K562 (cell line): ENCODE measurements around the gene SPIRE1. TPM values are rescaled to one million over a fixed set of nuclear protein-coding genes. Genes with fewer than 3 reads are reported as not detected.

ENCODE experiments used
- ATAC-seq: fragments of 200-7000 bp; cut with Tn5 transposase; 3 replicates; pipeline ENCODE4 v1.9.1; 2020; ENCODE audit warnings: moderate library complexity
- BruUV-seq: library from RNA; stranded (reverse); fragments of 400-500 nt; replicated peaks from 2 replicates; lab custom pipeline; 2021; lab: Mats Ljungman, UMichigan
- CTCF ChIA-PET: fragments of 300-600 bp; formaldehyde crosslinking; extraction: SDS; loops from one replicate; lab custom pipeline; 2021; ENCODE audit warnings: low intra/inter-chr PET ratio; lab: Yijun Ruan, JAX
- POLR2A ChIA-PET: fragments of 300-600, 350-650 bp; sonication (Branson Sonifier 250); formaldehyde crosslinking; extraction: SDS; loops from one replicate; lab custom pipeline; 2021; ENCODE audit warnings: antibody characterized with exemption, inconsistent platforms; lab: Yijun Ruan, JAX
- DNase-seq, 4 experiments: peaks; one replicate each; pipeline versions ENCODE4 v3.0.0 to v3.0.0-alpha.2; 2011 to 2018; ENCODE audit warnings: low spot score in 3 of 4, mixed read lengths in 3 of 4; ENCODE audit errors: extremely low read depth in 1 of 4
- FAIRE-seq: peaks from 2 replicates; lab custom pipeline; 2011; peaks lifted over from hg19 to GRCh38; lab: Jason Lieb, UNC
- H2AFZ ChIP-seq: 2 replicates; pipeline ENCODE4 v1.6.0; 2011; ENCODE audit warnings: low read depth, low read length, control low read depth, inconsistent platforms
- H3K27ac ChIP-seq: fragments of 200-600 bp; 3 replicates; pipeline ENCODE4 v1.8.0; 2011; ENCODE audit warnings: low read depth, mild to moderate bottlenecking, control low read depth, inconsistent platforms, low read length, moderate library complexity, mixed read lengths; ENCODE audit errors: extremely low read depth
- H3K27me3 ChIP-seq, 2 experiments: fragments of 300-600 bp in 1 of 2; 2 replicates in 1 of 2; 3 replicates in 1 of 2; pipeline versions ENCODE4 v1.6.0 to v1.8.0; 2011; ENCODE audit warnings: inconsistent platforms in 2 of 2, low read length in 2 of 2, mild to moderate bottlenecking in 1 of 2, mixed read lengths in 1 of 2, moderate library complexity in 1 of 2; ENCODE audit not compliant: control insufficient read depth in 2 of 2, insufficient read depth in 2 of 2
- H3K36me3 ChIP-seq: fragments of 300-600 bp; 3 replicates; pipeline ENCODE4 v1.8.0; 2011; ENCODE audit warnings: mild to moderate bottlenecking, low read length, inconsistent platforms; ENCODE audit not compliant: control insufficient read depth, insufficient read depth
- H3K4me1 ChIP-seq, 2 experiments: fragments of 200-600 bp in 1 of 2; replicated peaks in 1 of 2; 2 replicates in 1 of 2; 3 replicates in 1 of 2; pipeline versions ENCODE4 v1.5.1 to v1.8.0; 2011; ENCODE audit warnings: inconsistent platforms in 2 of 2, low read length in 2 of 2, mild to moderate bottlenecking in 1 of 2, mixed read lengths in 1 of 2, moderate library complexity in 1 of 2; ENCODE audit not compliant: control insufficient read depth in 2 of 2, insufficient read depth in 2 of 2
- H3K4me2 ChIP-seq: 2 replicates; pipeline ENCODE4 v1.6.1; 2011; ENCODE audit warnings: low read length, control low read depth, inconsistent platforms, mixed read lengths; ENCODE audit not compliant: insufficient read depth
- H3K4me3 ChIP-seq: fragments of 200-600 bp; sonication (generic), shearing (Covaris generic); 2 replicates; pipeline ENCODE4 v1.5.1; 2016; ENCODE audit warnings: control low read depth, inconsistent platforms
- H3K79me2 ChIP-seq: fragments of 200-600 bp; 3 replicates; pipeline ENCODE4 v1.8.0; 2011; ENCODE audit warnings: low read length, inconsistent platforms; ENCODE audit not compliant: control insufficient read depth, insufficient read depth
- H3K9ac ChIP-seq, 2 experiments: 2 replicates each; pipeline versions ENCODE4 v1.6.0 to v1.6.1; 2011; ENCODE audit warnings: low read depth in 2 of 2, low read length in 2 of 2, control low read depth in 1 of 2, inconsistent platforms in 1 of 2, mild to moderate bottlenecking in 1 of 2, mixed read lengths in 1 of 2; ENCODE audit not compliant: insufficient read depth in 1 of 2
- H3K9me1 ChIP-seq: one replicate; pipeline ENCODE4 v1.6.0; 2011; ENCODE audit warnings: inconsistent platforms, mild to moderate bottlenecking, low read length, moderate library complexity; ENCODE audit not compliant: control insufficient read depth, insufficient read depth
- H3K9me3 ChIP-seq: replicated peaks from 2 replicates; pipeline ENCODE4 v1.5.1; 2011; ENCODE audit warnings: low read depth, low read length, inconsistent platforms; ENCODE audit not compliant: control insufficient read depth, insufficient read depth
- H4K20me1 ChIP-seq: replicated peaks from 2 replicates; pipeline ENCODE4 v1.6.1; 2011; ENCODE audit warnings: low read length, inconsistent platforms, mixed read lengths; ENCODE audit not compliant: control insufficient read depth, insufficient read depth
- DEAF1 ChIP-seq: fragments of 450-650 bp; formaldehyde crosslinking; IDR thresholded peaks from 2 replicates; pipeline ENCODE4 v1.4.0; 2020; ENCODE audit warnings: mild to moderate bottlenecking, moderate library complexity
- E2F3 ChIP-seq: fragments of 250-450 bp; sonication (Bioruptor Pico); IDR thresholded peaks from 2 replicates; pipeline ENCODE4 v1.4.0; 2020; ENCODE audit warnings: mild to moderate bottlenecking
- HMGN3 ChIP-seq: IDR thresholded peaks from 2 replicates; pipeline ENCODE4 v1.6.1; 2011; ENCODE audit warnings: borderline replicate concordance, low read depth, mild to moderate bottlenecking, mixed read lengths, low read length; ENCODE audit not compliant: insufficient read length; ENCODE audit errors: extremely low read depth
- NUFIP1 ChIP-seq: fragments of 450-650 bp; IDR thresholded peaks from 2 replicates; pipeline ENCODE4 v1.6.1; 2018; ENCODE audit not compliant: partially characterized antibody
- PCBP1 ChIP-seq: fragments of 200-400 bp; formaldehyde crosslinking; IDR thresholded peaks from 2 replicates; pipeline ENCODE4 v1.6.1; 2018; ENCODE audit warnings: mild to moderate bottlenecking, low read depth, low read length; ENCODE audit not compliant: poor library complexity, severe bottlenecking
- SMARCB1 ChIP-seq: IDR thresholded peaks from 2 replicates; pipeline ENCODE4 v1.6.1; 2011; ENCODE audit warnings: improper control_type of control experiment, low read depth; ENCODE audit not compliant: insufficient read length
- TAF15 ChIP-seq: fragments of 200-400 bp; formaldehyde crosslinking; IDR thresholded peaks from 2 replicates; pipeline ENCODE4 v1.6.1; 2017; ENCODE audit warnings: mild to moderate bottlenecking, low read depth, low read length, moderate library complexity
- THRAP3 ChIP-seq: fragments of 450-650 bp; IDR thresholded peaks from 2 replicates; pipeline ENCODE4 v1.6.1; 2016; ENCODE audit warnings: mild to moderate bottlenecking, inconsistent platforms, borderline replicate concordance
- ZBTB34 ChIP-seq: fragments of 250-450 bp; sonication (Bioruptor Pico); IDR thresholded peaks from 2 replicates; pipeline ENCODE4 v1.8.0; 2021; ENCODE audit warnings: mild to moderate bottlenecking, moderate library complexity
- ZNF274 ChIP-seq: IDR thresholded peaks from 2 replicates; pipeline ENCODE4 v1.6.1; 2011; ENCODE audit warnings: low read depth, mild to moderate bottlenecking, low read length, moderate library complexity, borderline replicate concordance
- ZNF589 ChIP-seq: fragments of 200-800 bp; sonication (Bioruptor generic); IDR thresholded peaks from 2 replicates; pipeline ENCODE4 v1.6.1; 2016; ENCODE audit warnings: low read depth, missing genetic modification characterization, missing compliant biosample characterization
- ZNF696 ChIP-seq: fragments of 250-450 bp; sonication (Bioruptor Pico); conservative IDR thresholded peaks from 2 replicates; pipeline ENCODE4 v1.4.0; 2020; ENCODE audit warnings: mild to moderate bottlenecking, moderate library complexity
- WGBS: fragments of 100-300 bp; shearing (Covaris generic); methylation state at CpG from one replicate; pipeline ENCODE4 v1.1.6; 2016; ENCODE audit warnings: low coverage, mixed read lengths; ENCODE audit not compliant: insufficient coverage; ENCODE audit errors: missing lambda C conversion rate; 5-methylcytosine and 5-hydroxymethylcytosine counted together
- in situ Hi-C: fragments of 300-500 bp; cut with MboI; formaldehyde crosslinking; loops from 4 replicates; pipeline ENCODE4 v1.15.0; 2018; ENCODE audit warnings: inconsistent platforms, mixed read lengths
- intact Hi-C: fragments of 100-400 bp; cut with micrococcal nuclease; formaldehyde crosslinking; loops from 2 replicates; pipeline ENCODE4 v1.14.2; 2022
- polyA plus RNA-seq, 8 experiments: library from polyadenylated mRNA; depleted of rRNA in 4 of 8; stranded (reverse) in 5 of 8; unstranded in 3 of 8; fragments of >200 nt; fragmentation: Nextera tagmentation in 2 of 8; fragmentation: Illumina TruSeq in 1 of 8; extraction: Ambion mirVana in 2 of 8; extraction: Trizol in 1 of 8; gene quantifications; 2 replicates each; pipeline versions ENCODE4 v1.2.1 to v1.2.3, GENCODE V29; 2011 to 2014; ENCODE audit warnings: inconsistent platforms in 1 of 8, missing spikeins in 1 of 8
- total RNA-seq, 7 experiments: library from RNA; depleted of rRNA in 6 of 7; stranded (reverse); fragments of >200 nt in 6 of 7; fragmentation: Illumina TruSeq in 2 of 7; extraction: Trizol in 2 of 7; gene quantifications; 2 replicates each; pipeline versions ENCODE4 v1.2.1 to v1.2.3, GENCODE V29; 2011 to 2021; ENCODE audit warnings: low replicate concordance in 1 of 7

Gene SPIRE1
- total and polyA plus RNA-seq, 9 of the 15 experiments (the other 6 are each of a cell fraction or from before 2014, with no cell fraction given), result 2.9 to 14.0 (median 10.2) TPM

- no peak for TF ChIP-seq SMARCB1
- no peak for TF ChIP-seq ZNF589
- no peak for TF ChIP-seq ZNF274
- TF ChIP-seq ZNF696 (CRISPR knock-in tag), result no peak
- no peak for TF ChIP-seq ZBTB34 (CRISPR knock-in tag)
Observed at GRCh38 chr18:12567849-12568248, 90.1 kb downstream of the SPIRE1 start (continued).

- DNase-seq, result no peak
- no peaks in the 10 kb centered on the region; the same call in 1 of the 2 replicates for H3K9me3 ChIP-seq
- CTCF ChIA-PET, result no interaction called here
- H3K9ac ChIP-seq, result no peak overlapping the region
- intact Hi-C loops, result no loop called here
- no peak overlapping the region for H3K4me2 ChIP-seq
- no peak overlapping the region for H2AFZ ChIP-seq
- H3K79me2 ChIP-seq, result no peaks in the 10 kb centered on the region
- ATAC-seq, result no peak
- no peak for FAIRE-seq
- H3K27ac ChIP-seq, result no peak overlapping the region
- POLR2A ChIA-PET, result interaction anchor here (0.6 kb wide), 1 partner anchor 14 kb away, joined by 3 read pairs; no protein-coding TSS in a partner anchor
- no peaks in the 10 kb centered on the region for H4K20me1 ChIP-seq
- no peaks in the 10 kb centered on the region for H3K4me1 ChIP-seq
- H3K27me3 ChIP-seq, result no peaks in the 10 kb centered on the region
- WGBS, result 21% methylated on average over 1 of the region's 1 CpG
- no TSS peak for BruUV-seq
- TF ChIP-seq THRAP3 (no peak), PCBP1 (no peak), TAF15 (no peak), DEAF1 (no peak), HMGN3 (no peak), NUFIP1 (no peak), E2F3 (CRISPR knock-in tag) (no peak)
- TF ChIP-seq, all 486 proteins: peak for 0
- H3K4me3 ChIP-seq, result no peak overlapping the region
- H3K36me3 ChIP-seq, result no peaks in the 10 kb centered on the region
- in situ Hi-C loops, result no loop called here
- H3K9me1 ChIP-seq, result no peaks in the 10 kb centered on the region
Observed at GRCh38 chr18:12564861-12565260, 93.0 kb downstream of the SPIRE1 start.
